GM21367 (cell line): Measurements from ENCODE around the gene SH3BP5.
"Not testable (repeated sequence)": the region's sequence is repeated elsewhere in the genome, so short reads cannot be mapped to it uniquely, and the experiment has no call there.

Experiments used
- ATAC-seq: cut with Tn5 transposase; IDR thresholded peaks from one replicate; pipeline ENCODE4 v1.9.1; 2021; ENCODE audit not compliant: unreplicated experiment

Gene SH3BP5

GRCh38 chr3:15332405-15333098 lies at the start of gene SH3BP5:
SH3BP5 (minus strand) TSS chr3:15332586; CDS start chr3:15332408, 178 bp downstream.
- peak; percentile 72 for ATAC-seq

GRCh38 chr3:15380980-15381890 lies 48.8 kb upstream of the SH3BP5 start:
- no peak for ATAC-seq

GRCh38 chr3:15377961-15378791 lies 45.8 kb upstream of the SH3BP5 start:
- ATAC-seq: peak; percentile 90

GRCh38 chr3:15375461-15376000 lies 43.1 kb upstream of the SH3BP5 start:
- ATAC-seq: no peak

- ATAC-seq: no peak
These were observed 40.5 kb upstream of the SH3BP5 start for GRCh38 chr3:15372918-15373317.

GRCh38 chr3:15368561-15369135 lies 36.3 kb upstream of the SH3BP5 start:
- ATAC-seq: no peak

- no peak for ATAC-seq
These were observed 34.7 kb upstream of the SH3BP5 start for GRCh38 chr3:15367059-15367458.

- ATAC-seq: not testable (repeated sequence)
These were observed 31.7 kb upstream of the SH3BP5 start for GRCh38 chr3:15364078-15364477.

GRCh38 chr3:15361494-15362214 lies 29.3 kb upstream of the SH3BP5 start:
- ATAC-seq: peak; percentile 61

- no peak for ATAC-seq
These were observed 28.6 kb upstream of the SH3BP5 start for GRCh38 chr3:15360788-15361493.

- ATAC-seq: no peak
These were observed 27.5 kb upstream of the SH3BP5 start for GRCh38 chr3:15359677-15360397.

GRCh38 chr3:15356651-15357061 lies 24.3 kb upstream of the SH3BP5 start:
- ATAC-seq: not testable (repeated sequence)

- ATAC-seq: no peak
These were observed 23.8 kb upstream of the SH3BP5 start for GRCh38 chr3:15356176-15356575.

GRCh38 chr3:15355086-15355485 lies 22.7 kb upstream of the SH3BP5 start:
- no peak for ATAC-seq

- no peak for ATAC-seq
These were observed 22.1 kb upstream of the SH3BP5 start for GRCh38 chr3:15354485-15354884.

- ATAC-seq: no peak
These were observed 17.8 kb upstream of the SH3BP5 start for GRCh38 chr3:15350141-15350540.

GRCh38 chr3:15349438-15349837 lies 17.1 kb upstream of the SH3BP5 start:
- not testable (repeated sequence) for ATAC-seq

GRCh38 chr3:15348246-15348645 lies 15.9 kb upstream of the SH3BP5 start:
- no peak for ATAC-seq

GRCh38 chr3:15347737-15348110 lies 15.3 kb upstream of the SH3BP5 start:
- no peak for ATAC-seq
